GM21529 (cell line): ENCODE data around the gene TMEM26.

ENCODE experiments used
- ATAC-seq: cut with Tn5 transposase; IDR thresholded peaks from one replicate; pipeline ENCODE4 v1.9.1; 2021; ENCODE audit not compliant: unreplicated experiment

The TMEM26 gene

DNA sequence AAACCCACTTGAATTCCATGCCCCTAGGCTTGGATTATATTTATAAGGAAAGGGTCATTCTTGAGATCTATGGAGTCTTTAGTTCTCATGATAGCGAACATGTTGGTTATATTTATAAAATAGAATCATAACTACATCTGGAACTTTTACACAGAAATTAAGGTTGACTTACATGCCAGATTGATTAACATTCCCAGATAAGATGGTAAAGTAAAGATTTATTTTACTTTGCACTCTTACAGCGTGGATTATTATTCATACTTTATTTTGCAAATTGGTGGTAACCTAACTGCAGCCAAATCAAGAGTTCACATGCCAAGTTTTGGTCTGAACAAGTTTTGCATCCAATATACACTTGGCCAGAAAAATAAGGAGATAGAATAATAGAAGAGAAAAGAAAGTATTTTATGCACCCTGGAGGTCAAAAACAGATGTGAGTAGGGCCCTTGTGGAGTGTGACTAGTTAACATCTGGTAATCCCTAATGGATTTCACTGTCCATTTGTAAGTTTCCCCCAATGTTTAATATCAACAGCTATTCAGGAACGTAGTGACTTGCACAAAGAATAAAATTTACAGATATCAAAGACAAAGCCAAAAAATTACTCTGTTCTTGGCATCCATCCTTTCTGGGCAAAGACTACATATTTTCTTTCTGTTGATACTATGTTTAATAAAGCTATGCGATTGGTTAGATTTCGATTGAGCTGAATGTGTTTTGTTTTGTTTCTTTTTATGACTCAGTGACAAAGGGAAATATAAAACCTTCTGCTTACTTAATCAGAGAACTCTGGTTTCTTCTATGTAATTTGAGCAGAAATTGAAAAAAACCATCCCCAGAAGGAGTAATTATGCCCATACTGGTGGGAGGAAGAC is 10.1 kb upstream of the TMEM26 start:
- no peak for ATAC-seq

DNA sequence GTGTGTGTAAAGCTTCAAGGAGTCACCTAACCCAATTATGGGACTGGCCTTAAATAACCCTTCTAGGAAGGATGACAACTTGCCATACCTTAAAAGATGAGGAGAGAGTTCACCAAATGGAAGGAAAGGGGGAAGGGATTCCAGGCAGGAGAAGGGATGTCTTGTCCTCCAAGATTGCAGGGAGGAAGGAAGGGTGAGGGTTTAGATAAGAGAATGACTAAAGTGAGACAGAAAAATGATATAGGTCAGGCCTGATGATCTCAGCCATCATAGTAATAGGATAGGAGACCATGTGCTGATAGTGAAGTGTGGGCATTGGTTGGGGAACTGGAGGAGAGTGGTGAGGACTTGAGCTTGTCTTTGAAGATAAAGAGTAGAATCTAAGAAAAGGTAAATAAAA is 7.7 kb upstream of the TMEM26 start:
- no peak for ATAC-seq

DNA sequence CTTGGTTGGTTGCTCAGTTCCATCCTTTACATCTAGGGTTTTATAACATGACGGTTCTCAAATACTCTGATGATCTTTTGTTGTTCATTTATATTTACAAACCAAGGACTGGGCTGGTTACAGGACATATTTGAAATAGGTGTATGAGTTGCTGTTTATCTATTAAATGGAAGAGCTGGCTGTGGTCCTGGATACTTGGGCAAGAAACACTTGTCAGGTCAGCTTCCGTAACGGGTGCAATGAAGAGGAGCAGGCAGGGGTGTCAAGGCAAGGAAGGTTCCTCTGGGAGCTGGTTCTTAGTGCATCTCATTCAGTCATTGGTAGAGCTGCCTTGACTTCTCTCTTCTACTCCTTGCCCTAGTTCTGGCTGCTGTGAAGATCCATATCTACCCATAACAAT is 4.8 kb upstream of the TMEM26 start:
- ATAC-seq = no peak

DNA sequence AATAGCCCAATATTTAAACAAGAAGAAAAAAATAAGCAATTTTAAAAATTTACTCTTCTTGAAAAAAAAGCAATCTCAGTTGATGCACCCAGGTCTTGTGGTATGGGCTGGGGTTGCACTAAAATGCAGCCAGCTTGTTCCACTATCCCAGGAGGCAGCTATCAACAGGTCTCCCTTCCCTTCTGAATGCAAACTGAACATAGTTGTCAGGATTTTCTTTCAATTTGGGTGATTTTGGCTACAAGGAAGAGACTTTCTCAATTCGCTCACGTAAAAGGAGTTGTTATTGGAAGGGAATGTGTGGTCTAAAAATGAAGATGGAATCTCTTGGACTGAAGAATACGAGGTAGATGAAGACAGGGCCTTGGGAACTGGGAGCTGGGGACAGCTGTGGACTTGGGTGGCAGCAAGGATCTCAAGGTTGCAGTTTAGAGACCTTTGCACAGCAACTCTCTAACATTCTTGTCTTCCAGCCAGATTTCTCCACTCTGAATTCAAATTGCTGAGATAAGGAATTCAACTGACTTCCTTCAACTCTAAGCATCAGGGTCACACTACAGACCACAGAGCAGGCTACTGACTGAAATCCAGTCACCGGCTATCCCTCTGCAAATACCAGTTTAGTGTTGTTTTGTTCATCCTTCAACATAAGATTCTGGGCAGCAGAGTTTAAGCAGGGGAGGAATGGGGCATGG is 3.1 kb upstream of the TMEM26 start:
- ATAC-seq = no peak

DNA sequence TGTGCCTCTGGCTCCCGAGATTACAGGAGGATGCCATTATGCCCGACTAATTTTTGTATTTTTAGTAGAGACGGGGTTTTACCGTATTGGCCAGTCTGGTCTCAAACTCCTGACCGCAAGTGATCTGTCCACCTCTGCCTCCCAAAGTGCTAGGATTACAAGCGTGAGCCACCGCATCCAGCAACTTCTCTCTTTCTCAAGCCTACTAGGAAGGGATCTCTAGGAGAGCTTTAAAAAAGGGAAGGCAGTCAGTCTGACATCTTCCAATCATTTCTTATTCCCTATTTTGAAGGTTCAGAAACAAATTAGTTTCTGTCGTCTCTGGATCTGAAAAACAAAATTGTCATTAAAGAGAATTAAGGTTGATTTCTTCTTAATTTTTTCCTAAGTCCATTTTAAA is 2.5 kb upstream of the TMEM26 start:
- no peak for ATAC-seq

DNA sequence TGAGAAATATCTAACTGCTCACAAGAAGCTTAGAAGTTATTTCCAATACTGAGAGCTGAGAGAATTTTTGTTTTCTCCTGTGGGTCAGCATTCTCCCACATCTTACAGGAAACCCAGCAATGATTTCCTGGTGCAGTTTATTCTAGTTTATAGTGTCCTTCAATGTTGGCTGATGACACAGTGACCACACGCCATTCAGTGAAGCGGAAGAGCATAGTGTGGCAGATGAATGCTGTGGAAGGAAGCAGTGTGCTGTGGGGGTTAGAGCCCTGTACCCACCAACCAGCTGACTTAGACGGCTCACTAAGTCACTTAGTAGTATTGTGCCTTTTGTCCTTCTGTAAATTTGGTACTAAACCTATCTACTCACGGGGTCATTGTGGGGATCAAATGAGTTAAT is 1.4 kb upstream of the TMEM26 start:
- ATAC-seq = no peak

DNA sequence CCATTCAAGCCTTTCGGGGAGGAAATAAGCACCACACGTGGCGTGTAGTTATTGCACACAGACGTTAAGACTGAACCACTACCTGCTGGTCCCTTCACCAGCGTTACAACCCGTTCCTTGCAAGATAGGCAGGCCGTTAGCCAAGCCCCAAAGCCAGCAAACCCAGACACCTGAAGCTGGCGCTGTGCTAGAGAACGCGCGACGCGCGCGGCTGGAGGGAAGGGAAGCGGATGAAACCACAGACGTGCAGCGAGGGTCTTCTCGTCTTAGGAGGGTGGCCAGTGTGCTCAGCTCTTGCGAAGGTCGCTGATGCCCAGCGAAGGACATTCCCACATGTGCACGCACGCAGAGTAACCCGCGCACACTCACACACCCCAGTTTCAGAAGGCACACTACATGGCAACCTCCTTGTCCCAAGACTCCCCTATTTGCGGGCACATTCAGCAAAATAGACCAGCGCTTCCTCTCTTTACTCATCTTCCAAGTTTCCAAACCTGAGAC is 980 bp downstream of the TMEM26 start:
- no peak for ATAC-seq

DNA sequence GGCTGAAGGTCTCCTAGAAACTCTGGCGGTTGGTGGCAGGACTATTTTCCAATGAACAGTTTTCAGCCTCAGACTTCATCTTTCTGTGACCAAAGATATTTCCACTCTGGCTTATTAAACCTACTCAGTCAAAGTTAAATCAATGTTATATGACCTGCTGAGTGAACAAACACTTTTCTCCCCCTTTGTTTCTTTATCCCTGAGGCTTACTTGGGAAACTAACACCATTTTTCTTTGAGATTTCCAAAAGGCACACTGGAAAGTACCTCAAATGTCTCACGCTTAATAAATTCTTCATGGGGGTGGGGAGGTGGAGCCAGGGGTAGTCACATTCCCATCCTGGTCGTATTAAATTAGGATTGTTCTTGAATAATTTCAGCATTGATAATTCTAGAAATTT is 1.8 kb downstream of the TMEM26 start:
- no peak for ATAC-seq

DNA sequence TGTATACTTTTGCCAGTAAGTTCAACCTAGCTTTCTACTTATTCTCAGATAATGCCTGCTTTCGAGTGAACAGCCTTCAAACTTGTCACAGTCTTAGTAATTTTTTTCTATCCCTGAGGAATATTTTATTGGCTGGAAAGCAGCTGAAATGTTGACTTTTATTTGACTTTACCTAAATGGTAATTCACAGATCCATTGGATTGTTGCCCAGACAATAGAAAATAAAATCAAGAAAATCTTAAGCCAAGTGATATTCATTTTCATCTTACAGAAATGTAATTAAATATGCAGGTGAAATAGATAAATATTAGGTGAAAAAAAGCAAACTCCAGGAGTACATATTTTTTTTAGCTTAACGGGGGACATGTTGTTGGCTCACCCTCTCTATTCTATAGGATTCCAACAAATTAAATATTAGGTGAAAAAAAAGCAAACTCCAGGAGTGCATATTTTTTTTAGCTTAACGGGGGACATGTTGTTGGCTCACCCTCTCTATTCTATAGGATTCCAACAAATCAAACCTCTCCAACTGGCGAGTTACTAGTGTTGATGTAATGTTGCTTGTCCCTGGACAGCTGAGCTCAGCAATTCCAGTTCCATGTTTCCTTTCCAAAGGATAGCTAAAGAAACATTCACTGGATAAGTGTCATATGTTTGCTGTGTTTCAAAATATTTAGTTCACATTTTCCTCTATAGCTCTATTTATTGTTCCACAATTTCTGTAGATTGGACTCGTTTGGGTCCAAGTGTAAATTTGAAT is 4.2 kb downstream of the TMEM26 start:
- no peak for ATAC-seq

DNA sequence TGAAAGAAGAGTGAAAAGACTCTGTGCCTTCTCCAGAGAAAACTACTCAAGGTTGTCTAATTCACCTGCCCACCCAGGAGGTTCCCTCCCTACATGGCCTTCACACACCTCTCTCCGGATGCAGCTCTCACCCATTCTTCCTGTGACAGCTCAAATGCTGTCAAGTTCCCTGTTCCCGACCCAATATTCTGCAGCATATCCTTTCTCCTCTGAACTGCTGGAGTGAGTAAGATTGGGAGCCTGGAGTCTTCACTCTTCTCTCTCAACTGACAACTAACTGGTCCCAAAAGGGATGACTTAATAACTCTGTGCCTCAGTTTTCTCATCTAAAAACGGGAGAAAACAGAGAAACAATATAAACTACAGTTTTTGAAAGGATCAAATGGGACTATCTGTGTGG is 5.1 kb downstream of the TMEM26 start:
- ATAC-seq = no peak

DNA sequence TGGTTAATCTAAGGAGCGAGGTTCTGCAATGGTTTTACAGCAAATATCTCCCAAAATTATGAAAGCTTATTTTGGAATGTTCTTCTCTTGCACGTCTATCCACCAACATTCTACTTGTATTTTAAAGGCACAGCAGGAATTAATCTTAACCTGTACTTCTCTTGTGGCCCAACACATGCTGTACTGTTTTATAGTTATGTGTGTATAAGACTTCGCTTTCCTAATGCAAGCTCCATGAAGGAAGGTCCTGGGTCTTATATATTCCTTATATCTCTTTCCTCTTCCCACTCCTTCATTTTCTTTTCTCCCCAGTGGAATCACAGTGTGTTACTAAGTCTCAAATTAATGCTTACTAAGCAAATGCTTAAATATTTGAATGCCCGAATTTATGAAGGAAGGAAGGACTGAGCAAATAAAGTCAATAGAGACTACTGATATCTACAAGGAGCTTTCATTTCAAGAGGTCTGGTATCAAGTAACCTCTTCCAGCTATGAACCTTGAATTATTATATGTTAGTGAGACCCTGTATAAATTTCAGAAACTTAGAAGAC is 14.0 kb downstream of the TMEM26 start:
- ATAC-seq = no peak

DNA sequence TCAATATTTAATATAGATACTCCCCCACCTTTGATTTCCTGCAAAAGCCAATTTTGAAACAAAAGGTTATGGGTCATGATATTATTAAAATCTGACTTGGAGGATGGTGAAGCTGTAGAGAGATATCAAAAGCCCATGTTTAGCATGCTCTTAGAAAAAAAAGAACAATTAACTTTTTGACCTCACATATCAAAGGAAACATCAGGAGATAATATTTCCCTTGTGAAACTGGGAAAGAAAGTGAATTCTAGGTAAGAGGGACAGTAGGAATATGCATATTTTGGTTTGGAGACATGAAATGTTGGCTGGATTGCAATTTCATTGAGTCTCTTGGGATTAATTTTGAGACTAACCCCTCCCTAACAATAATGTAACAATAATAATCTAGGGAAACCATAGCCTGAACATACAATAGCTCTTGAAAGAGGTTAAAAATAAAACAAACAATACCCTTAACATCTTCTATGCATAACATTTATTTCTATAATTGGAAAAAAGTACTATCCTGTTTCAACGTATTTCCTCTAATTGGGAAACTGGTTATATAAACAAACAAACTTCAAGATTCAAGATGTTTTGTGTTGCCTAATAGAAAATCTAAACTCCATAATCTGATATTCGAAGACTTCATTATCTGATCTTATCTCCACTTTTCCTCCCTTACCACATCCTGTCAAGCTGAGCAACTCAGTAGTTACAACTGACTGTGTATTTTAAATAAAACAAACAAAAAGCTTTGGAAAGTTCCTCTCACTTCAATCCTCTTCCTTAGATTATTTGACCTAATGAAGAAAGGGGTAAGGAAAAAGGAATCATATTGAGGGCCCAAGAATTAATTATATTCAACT is 14.8 kb downstream of the TMEM26 start:
- ATAC-seq = no peak

DNA sequence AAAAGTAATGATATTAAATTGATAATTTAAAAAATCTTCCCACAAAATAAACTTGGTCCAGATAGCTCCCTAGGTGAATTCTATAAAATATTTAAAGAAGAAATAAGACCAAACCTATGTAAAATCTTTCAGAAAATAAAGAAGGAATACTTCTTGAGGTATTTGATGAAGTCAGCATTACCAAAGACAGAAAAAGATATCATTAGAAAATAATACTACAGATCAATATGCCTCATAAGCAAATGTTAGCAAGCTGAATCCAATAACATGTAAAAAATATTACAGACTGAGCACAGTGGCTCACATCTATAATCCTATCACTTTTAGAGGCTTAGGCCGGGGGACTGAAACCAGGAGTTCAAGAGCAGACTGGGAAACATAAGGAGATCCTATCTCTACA is 30.0 kb downstream of the TMEM26 start:
- no peak for ATAC-seq

DNA sequence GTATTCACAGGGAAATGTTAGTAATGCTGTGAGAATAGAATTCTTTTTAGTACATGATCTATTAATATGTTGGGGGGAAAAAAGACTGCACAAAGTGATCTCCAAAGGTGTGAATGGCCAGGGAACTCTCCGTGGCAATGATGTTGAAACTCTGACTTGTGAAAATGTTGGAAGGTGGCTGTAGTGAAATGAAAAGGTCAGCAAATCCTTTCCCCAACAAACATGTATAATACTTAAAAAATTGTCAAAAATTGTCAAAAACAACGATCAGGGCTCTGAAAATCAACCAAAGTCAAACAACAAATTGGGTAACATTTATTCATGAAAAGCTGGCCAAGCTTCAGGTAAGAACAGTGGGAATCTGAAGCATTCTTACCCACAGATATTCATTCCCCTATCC is 35.5 kb downstream of the TMEM26 start:
- ATAC-seq = no peak

DNA sequence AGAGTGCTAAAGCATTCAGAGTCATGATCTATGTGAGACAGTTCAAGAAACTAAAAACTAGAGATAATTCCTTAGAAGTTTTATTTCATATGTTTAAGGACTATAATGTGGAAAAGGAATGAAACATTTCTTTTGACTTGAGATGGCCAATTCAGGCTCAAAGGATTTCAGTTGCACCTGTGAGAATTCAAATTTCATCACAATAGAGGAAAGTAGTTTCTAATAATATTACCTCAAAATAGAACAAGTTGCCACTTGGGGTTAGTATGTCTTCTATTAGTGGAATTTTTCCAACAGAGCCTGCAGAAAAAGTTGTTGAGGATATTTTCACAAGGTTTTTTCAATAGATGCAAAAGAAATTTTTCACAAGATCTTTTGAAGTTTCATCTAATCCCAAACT is 37.4 kb downstream of the TMEM26 start:
- no peak for ATAC-seq

DNA sequence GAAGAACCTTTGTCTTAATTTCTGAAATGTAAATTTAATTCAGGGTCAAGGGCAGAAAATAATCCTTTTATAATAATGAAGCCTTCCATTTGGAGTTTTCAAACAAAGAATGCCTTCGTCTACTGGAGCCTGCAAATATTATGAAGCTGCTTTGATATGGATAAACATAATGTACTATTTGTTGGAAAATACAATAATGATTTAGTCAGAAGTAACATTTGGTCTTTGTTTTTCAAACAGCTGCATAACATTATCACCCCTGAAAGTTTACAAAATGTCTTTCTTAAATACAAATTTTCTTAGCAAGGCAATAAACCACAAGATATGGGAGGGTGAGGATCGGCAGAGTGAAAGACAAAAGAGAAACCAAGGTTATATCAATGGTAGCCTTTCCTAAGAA is 41.5 kb downstream of the TMEM26 start:
- ATAC-seq = no peak

DNA sequence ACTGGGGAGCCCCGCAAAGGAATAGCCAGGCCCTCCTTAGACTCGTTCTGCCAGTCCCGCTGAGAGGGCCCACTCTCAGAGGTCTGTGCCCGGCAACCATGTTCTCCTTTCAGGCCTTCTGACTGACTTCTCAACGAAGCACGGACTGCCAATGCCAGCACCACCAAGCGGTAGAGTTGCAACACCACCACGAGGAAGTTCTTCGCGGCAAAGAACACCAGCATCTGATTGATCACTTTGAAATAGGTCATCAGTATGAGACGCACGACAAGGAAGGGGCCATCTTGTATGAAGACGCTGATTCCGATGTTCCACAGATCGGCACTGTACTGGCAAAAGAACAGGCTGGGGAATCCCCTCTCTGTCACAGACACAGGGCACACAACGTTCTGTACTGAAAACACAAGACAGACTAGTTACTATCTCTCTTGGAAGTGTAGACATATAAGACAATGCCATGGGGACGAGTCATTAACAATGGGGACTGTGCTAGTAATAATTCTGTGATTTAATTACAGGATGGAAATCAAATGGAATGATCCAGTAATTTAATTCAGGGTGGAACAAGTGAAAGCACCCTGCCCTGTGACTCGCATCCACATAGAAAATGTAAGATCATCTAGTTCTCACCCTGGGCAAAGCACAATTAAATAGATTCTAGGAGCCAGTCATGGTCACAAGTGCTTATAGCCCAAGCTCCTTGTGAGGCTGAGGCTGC is 42.7 kb downstream of the TMEM26 start:
- ATAC-seq = no peak

DNA sequence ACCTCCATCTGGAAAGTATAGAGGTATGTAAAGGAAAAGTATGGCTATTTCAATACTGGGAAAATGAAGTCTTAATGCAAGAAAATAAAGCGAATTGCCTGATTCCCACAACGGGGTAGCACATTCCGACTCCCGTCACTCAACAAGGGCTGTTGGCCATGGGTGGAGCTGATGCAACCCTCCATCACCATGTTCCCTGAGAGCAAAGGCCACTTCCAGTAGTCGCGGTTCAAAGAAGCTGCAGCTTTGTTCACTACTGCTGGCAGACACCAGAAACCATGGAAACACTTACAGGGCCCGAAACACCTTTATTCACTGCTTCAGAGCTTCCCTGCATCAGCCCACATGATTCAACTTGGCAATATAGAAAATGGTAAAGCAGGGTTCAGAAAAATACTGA is 44.0 kb downstream of the TMEM26 start:
- ATAC-seq = no peak

DNA sequence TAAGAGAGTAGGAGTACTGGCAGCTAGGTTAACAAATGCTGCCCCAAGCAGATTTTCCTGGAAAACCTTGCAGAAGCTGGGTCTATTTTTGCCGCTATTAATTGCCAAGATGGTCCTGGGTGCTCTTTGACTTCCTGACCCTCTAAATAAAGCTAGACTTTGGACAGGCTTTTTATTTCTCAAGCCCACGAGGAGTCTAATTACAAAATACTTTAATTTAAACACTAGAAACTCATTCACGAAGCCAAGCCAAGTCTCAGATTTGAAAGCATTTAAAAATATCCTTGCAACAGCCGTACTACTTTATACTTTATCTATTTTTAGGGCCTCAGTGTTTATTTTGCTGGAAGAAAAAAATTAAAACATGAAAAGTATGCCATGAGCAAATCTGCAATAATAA is 45.1 kb downstream of the TMEM26 start:
- no peak for ATAC-seq

DNA sequence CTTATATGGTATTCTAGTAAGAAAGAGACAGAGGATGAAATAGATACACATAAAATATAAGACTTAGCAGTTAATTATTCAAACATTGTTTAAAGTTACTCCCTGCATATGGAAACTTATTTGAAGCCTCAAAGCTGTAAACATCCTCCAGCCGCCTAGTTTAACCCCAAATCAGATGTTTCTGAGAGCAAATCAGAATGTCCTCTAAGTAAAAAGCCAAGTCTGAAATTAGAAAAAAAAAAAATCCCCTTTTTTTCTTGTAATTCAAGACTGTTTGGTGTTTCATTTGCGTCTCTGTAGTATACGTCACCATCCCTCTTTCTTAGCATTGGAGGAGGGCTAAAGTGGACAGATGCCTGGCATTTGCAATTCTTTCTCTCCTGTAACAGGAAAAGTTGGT is 46.4 kb downstream of the TMEM26 start:
- ATAC-seq = no peak
